HepG2 (cell line): ENCODE measurements around the gene AGAP1. TPM values are rescaled to one million over a fixed set of nuclear protein-coding genes. Genes with fewer than 3 reads are reported as not detected.

ENCODE experiments used
- ATF1 ChIP-seq: IDR thresholded peaks from 2 replicates; pipeline ENCODE4 v1.6.1; 2016; ENCODE audit warnings: mild to moderate bottlenecking, control low read depth
- GATA4 ChIP-seq: sonication (generic); IDR thresholded peaks from 2 replicates; pipeline ENCODE4 v1.6.1; 2016; ENCODE audit warnings: antibody characterized with exemption, low read depth, borderline replicate concordance
- REL ChIP-seq: sonication (generic); formaldehyde crosslinking; conservative IDR thresholded peaks from 2 replicates; pipeline ENCODE4 v1.8.0; 2022; ENCODE audit warnings: mild to moderate bottlenecking, missing genetic modification reagents, moderate library complexity
- SP2 ChIP-seq: sonication (generic); formaldehyde crosslinking; IDR thresholded peaks from 2 replicates; pipeline ENCODE4 v1.5.1; 2020; ENCODE audit warnings: mild to moderate bottlenecking, missing genetic modification reagents
- THAP11 ChIP-seq: IDR thresholded peaks from 2 replicates; pipeline ENCODE4 v1.6.1; 2016; ENCODE audit warnings: missing biosample characterization, missing genetic modification reagents
- polyA plus RNA-seq, 8 experiments: library from polyadenylated mRNA; depleted of rRNA in 3 of 8; stranded (reverse) in 7 of 8; unstranded in 1 of 8; fragments of >200 nt; fragmentation: Illumina TruSeq in 4 of 8; extraction: Trizol in 4 of 8; gene quantifications; 2 replicates each; pipeline versions ENCODE4 v1.2.1 to v1.2.3, GENCODE V29; 2011 to 2016; ENCODE audit warnings: low read depth in 4 of 8, missing spikeins in 1 of 8, mixed read lengths in 1 of 8; ENCODE audit not compliant: insufficient read depth in 1 of 8
- total RNA-seq, 5 experiments: library from RNA; depleted of rRNA; stranded (reverse); fragments of >200 nt; fragmentation: Illumina TruSeq; extraction: Trizol; gene quantifications; 2 replicates each; pipeline ENCODE4 v1.2.3, GENCODE V29; 2016; ENCODE audit warnings: low read depth in 1 of 5
- TF ChIP-seq, protein P1 (sequence below): sonication (generic); formaldehyde crosslinking; IDR thresholded peaks from 2 replicates; pipeline ENCODE4 v1.4.0; 2020; ENCODE audit warnings: missing genetic modification reagents, mild to moderate bottlenecking, borderline replicate concordance
- TF ChIP-seq, protein P2 (sequence below): IDR thresholded peaks from 2 replicates; pipeline ENCODE4 v1.6.1; 2012; ENCODE audit warnings: inconsistent platforms
- TF ChIP-seq, protein P3 (sequence below): sonication (generic); formaldehyde crosslinking; IDR thresholded peaks from 2 replicates; pipeline ENCODE4 v1.4.0; 2020; ENCODE audit warnings: missing genetic modification reagents, borderline replicate concordance
- TF ChIP-seq, protein P4 (sequence below): sonication (generic); formaldehyde crosslinking; IDR thresholded peaks from 2 replicates; pipeline ENCODE4 v1.4.0; 2020; ENCODE audit warnings: mild to moderate bottlenecking, missing genetic modification reagents

Gene AGAP1
- total and polyA plus RNA-seq, 2 of the 13 experiments (the other 11 are each of a cell fraction or from before 2014, with no cell fraction given), result 21.2 to 32.7 TPM

DNA sequence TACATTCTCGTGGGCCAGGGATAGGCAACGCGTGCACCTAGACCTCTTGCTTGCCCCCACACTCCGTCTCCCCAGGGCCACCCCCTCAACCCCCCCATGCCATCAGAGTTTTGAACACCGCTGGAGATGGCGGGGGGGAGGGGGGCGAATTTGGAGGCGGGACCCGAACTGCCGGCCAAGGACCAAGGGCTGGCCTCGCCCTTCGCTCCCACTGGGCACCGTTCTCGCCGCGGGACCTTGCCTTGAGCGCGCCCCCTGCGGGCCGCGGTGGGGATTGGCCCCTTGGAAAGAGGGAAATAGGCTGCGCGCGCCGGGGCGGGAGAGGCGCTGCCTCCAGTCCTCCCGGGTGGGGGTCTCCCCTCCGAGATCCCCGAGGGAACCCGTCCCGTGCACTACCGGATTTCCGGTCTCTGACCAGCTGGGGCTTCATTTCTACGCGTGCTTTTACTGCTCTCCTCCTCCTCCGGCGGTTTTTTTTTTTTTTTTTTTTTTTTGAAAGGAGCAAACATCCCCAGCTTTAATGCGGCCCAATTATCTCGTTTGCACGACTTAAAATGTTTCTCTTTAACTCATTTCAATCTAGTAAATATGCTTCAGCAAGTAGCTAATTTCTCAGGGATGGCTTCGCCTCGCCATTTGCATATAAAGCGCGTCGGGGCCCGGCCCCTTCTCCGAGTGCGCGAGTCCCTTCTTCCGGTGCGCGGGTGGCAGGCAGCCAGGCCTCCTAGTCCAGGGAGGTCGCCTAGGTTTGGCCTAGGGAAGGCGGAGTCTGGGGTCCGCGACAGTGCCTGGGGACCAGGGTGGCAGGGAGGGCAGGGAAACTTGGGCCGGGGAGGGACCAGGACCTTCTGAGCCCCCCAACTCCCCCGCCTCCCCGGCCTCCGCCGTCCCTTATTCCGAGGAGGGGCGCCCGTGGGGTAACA is 684.4 kb downstream of the AGAP1 start (continued):
- TF ChIP-seq, protein P1, sequence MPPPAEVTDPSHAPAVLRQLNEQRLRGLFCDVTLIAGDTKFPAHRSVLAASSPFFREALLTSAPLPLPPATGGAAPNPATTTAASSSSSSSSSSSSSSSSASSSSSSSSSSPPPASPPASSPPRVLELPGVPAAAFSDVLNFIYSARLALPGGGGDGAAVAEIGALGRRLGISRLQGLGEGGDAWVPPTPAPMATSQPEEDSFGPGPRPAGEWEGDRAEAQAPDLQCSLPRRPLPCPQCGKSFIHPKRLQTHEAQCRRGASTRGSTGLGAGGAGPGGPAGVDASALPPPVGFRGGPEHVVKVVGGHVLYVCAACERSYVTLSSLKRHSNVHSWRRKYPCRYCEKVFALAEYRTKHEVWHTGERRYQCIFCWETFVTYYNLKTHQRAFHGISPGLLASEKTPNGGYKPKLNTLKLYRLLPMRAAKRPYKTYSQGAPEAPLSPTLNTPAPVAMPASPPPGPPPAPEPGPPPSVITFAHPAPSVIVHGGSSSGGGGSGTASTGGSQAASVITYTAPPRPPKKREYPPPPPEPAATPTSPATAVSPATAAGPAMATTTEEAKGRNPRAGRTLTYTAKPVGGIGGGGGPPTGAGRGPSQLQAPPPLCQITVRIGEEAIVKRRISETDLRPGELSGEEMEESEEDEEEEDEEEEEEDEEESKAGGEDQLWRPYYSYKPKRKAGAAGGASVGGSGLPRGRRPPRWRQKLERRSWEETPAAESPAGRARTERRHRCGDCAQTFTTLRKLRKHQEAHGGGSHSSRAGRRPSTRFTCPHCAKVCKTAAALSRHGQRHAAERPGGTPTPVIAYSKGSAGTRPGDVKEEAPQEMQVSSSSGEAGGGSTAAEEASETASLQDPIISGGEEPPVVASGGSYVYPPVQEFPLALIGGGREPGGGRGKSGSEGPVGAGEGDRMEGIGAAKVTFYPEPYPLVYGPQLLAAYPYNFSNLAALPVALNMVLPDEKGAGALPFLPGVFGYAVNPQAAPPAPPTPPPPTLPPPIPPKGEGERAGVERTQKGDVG, result 0 out of 2 replicates have a peak, but pooled peaks have one; percentile 28
- peak; percentile 29; the same call in 1 of the 2 replicates for TF ChIP-seq THAP11 (CRISPR knock-in tag)
- TF ChIP-seq, protein P2, sequence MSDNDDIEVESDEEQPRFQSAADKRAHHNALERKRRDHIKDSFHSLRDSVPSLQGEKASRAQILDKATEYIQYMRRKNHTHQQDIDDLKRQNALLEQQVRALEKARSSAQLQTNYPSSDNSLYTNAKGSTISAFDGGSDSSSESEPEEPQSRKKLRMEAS, result peak; percentile 57; the same call in 1 of the 2 replicates
- no peak for TF ChIP-seq REL
- TF ChIP-seq SP2, result 0 out of 2 replicates have a peak, but pooled peaks have one; percentile 28
- TF ChIP-seq, protein P3, sequence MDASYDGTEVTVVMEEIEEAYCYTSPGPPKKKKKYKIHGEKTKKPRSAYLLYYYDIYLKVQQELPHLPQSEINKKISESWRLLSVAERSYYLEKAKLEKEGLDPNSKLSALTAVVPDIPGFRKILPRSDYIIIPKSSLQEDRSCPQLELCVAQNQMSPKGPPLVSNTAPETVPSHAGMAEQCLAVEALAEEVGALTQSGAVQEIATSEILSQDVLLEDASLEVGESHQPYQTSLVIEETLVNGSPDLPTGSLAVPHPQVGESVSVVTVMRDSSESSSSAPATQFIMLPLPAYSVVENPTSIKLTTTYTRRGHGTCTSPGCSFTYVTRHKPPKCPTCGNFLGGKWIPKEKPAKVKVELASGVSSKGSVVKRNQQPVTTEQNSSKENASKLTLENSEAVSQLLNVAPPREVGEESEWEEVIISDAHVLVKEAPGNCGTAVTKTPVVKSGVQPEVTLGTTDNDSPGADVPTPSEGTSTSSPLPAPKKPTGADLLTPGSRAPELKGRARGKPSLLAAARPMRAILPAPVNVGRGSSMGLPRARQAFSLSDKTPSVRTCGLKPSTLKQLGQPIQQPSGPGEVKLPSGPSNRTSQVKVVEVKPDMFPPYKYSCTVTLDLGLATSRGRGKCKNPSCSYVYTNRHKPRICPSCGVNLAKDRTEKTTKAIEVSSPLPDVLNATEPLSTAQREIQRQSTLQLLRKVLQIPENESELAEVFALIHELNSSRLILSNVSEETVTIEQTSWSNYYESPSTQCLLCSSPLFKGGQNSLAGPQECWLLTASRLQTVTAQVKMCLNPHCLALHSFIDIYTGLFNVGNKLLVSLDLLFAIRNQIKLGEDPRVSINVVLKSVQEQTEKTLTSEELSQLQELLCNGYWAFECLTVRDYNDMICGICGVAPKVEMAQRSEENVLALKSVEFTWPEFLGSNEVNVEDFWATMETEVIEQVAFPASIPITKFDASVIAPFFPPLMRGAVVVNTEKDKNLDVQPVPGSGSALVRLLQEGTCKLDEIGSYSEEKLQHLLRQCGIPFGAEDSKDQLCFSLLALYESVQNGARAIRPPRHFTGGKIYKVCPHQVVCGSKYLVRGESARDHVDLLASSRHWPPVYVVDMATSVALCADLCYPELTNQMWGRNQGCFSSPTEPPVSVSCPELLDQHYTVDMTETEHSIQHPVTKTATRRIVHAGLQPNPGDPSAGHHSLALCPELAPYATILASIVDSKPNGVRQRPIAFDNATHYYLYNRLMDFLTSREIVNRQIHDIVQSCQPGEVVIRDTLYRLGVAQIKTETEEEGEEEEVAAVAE, result no peak
- no peak for TF ChIP-seq GATA4
- TF ChIP-seq, protein P4, sequence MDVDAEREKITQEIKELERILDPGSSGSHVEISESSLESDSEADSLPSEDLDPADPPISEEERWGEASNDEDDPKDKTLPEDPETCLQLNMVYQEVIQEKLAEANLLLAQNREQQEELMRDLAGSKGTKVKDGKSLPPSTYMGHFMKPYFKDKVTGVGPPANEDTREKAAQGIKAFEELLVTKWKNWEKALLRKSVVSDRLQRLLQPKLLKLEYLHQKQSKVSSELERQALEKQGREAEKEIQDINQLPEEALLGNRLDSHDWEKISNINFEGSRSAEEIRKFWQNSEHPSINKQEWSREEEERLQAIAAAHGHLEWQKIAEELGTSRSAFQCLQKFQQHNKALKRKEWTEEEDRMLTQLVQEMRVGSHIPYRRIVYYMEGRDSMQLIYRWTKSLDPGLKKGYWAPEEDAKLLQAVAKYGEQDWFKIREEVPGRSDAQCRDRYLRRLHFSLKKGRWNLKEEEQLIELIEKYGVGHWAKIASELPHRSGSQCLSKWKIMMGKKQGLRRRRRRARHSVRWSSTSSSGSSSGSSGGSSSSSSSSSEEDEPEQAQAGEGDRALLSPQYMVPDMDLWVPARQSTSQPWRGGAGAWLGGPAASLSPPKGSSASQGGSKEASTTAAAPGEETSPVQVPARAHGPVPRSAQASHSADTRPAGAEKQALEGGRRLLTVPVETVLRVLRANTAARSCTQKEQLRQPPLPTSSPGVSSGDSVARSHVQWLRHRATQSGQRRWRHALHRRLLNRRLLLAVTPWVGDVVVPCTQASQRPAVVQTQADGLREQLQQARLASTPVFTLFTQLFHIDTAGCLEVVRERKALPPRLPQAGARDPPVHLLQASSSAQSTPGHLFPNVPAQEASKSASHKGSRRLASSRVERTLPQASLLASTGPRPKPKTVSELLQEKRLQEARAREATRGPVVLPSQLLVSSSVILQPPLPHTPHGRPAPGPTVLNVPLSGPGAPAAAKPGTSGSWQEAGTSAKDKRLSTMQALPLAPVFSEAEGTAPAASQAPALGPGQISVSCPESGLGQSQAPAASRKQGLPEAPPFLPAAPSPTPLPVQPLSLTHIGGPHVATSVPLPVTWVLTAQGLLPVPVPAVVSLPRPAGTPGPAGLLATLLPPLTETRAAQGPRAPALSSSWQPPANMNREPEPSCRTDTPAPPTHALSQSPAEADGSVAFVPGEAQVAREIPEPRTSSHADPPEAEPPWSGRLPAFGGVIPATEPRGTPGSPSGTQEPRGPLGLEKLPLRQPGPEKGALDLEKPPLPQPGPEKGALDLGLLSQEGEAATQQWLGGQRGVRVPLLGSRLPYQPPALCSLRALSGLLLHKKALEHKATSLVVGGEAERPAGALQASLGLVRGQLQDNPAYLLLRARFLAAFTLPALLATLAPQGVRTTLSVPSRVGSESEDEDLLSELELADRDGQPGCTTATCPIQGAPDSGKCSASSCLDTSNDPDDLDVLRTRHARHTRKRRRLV, result peak; percentile 78; the same call in 1 of the 2 replicates
- TF ChIP-seq ATF1 (CRISPR knock-in tag), result no peak
